HG03060 (cell line): ENCODE measurements around the gene MORC1.
"Not testable (repeated sequence)": the region's sequence is repeated elsewhere in the genome, so short reads cannot be mapped to it uniquely, and the experiment has no call there.

Experiments
- ATAC-seq: cut with Tn5 transposase; IDR thresholded peaks from one replicate; pipeline ENCODE4 v1.9.1; 2021; ENCODE audit warnings: low read depth, moderate number of reproducible peaks; ENCODE audit not compliant: unreplicated experiment

The MORC1 gene

GRCh38 chr3:109117939-109118338 lies at the start of gene MORC1:
Gene MORC1, minus strand, starts transcription at chr3:109118134. Its CDS starts 75 bp downstream, at chr3:109118059.
- no peak for ATAC-seq

GRCh38 chr3:109165905-109166304 lies 48.0 kb upstream of the MORC1 start:
- ATAC-seq: no peak

- ATAC-seq: no peak
Observed at GRCh38 chr3:109161487-109162123, 43.7 kb upstream of the MORC1 start.

- ATAC-seq: no peak
Observed at GRCh38 chr3:109155828-109156227, 37.9 kb upstream of the MORC1 start.

GRCh38 chr3:109154979-109155378 lies 37.0 kb upstream of the MORC1 start:
- ATAC-seq: no peak

- no peak for ATAC-seq
Observed at GRCh38 chr3:109152320-109152719, 34.4 kb upstream of the MORC1 start.

- ATAC-seq: no peak
Observed at GRCh38 chr3:109149078-109149477, 31.1 kb upstream of the MORC1 start.

GRCh38 chr3:109143646-109144045 lies 25.7 kb upstream of the MORC1 start:
- ATAC-seq: no peak

GRCh38 chr3:109140318-109140717 lies 22.4 kb upstream of the MORC1 start:
- no peak for ATAC-seq

- no peak for ATAC-seq
Observed at GRCh38 chr3:109137761-109138160, 19.8 kb upstream of the MORC1 start.

- ATAC-seq: no peak
Observed at GRCh38 chr3:109136523-109136922, 18.6 kb upstream of the MORC1 start, which contains the start of gene C3orf85. Gene C3orf85, plus strand, starts transcription at chr3:109136719. Its CDS starts 129 bp downstream, at chr3:109136848.

- not testable (repeated sequence) for ATAC-seq
Observed at GRCh38 chr3:109133474-109133816, 15.5 kb upstream of the MORC1 start.

- ATAC-seq: no peak
Observed at GRCh38 chr3:109132801-109133473, 15.0 kb upstream of the MORC1 start.

GRCh38 chr3:109131276-109131675 lies 13.3 kb upstream of the MORC1 start:
- ATAC-seq: no peak

GRCh38 chr3:109127553-109127952 lies 9.6 kb upstream of the MORC1 start:
- ATAC-seq: no peak

- no peak for ATAC-seq
Observed at GRCh38 chr3:109125902-109126301, 8.0 kb upstream of the MORC1 start.

GRCh38 chr3:109122690-109123089 lies 4.8 kb upstream of the MORC1 start:
- ATAC-seq: no peak

GRCh38 chr3:109118584-109118983 lies 650 bp upstream of the MORC1 start:
- no peak for ATAC-seq

GRCh38 chr3:109116031-109116430 lies 1.9 kb downstream of the MORC1 start:
- no peak for ATAC-seq

- ATAC-seq: no peak
Observed at GRCh38 chr3:109115451-109115850, 2.5 kb downstream of the MORC1 start.

GRCh38 chr3:109114746-109115145 lies 3.2 kb downstream of the MORC1 start:
- ATAC-seq: no peak
